ENCODE data around the gene KRTDAP.

KRTDAP gene

GRCh38 chr19:35512831-35513627 is 22.8 kb upstream of the KRTDAP start:
- no peak for DNase-seq (ENCODE audit: low read depth)

GRCh38 chr19:35511337-35511736 is 21.1 kb upstream of the KRTDAP start:
- no peak for DNase-seq (ENCODE audit: low read depth)

- no peak for DNase-seq (ENCODE audit: low read depth)
These were observed 20.3 kb upstream of the KRTDAP start for GRCh38 chr19:35510626-35510964.

DNA sequence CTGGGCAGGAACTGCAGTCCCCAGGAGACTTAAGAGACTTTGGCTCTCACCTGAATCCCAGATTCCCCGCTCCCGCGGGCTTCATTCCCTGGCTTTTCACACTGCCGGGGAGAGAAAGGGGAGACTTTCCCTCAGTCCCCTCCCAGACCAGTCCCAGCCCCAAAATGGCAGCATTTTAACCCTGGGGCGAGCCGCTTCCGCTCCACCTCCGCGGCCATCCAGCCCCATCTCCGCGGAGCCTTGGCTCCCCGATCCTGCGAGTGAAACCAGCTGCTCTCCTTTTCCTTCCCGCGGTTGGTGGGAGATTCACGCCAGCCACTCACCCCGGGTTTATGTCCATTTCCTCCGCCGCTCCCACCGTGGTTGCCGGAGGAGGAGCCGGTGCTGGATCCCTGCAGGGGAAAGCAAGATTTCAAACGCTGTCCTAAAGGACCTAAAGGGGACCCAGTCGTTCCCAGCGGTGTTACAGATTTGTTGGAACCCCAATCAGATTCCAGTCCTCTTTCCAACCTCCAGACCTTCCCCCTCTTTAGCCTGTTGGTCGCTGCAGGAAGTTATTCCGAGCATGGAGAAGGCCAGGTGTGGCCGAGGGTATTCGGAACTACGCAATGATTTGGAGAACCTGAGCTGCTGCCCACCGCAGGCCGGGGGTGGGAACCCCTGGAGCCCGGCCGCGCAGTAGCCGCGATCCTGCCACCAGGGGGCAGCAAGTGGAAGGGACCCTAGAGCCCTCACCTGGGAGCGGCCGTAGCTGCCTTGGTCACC is 19.8 kb upstream of the KRTDAP start:
- peak; percentile 64 for DNase-seq (ENCODE audit: low read depth)

GRCh38 chr19:35509018-35509652 is 18.9 kb upstream of the KRTDAP start:
- peak; percentile 17 for DNase-seq (ENCODE audit: low read depth)

DNA sequence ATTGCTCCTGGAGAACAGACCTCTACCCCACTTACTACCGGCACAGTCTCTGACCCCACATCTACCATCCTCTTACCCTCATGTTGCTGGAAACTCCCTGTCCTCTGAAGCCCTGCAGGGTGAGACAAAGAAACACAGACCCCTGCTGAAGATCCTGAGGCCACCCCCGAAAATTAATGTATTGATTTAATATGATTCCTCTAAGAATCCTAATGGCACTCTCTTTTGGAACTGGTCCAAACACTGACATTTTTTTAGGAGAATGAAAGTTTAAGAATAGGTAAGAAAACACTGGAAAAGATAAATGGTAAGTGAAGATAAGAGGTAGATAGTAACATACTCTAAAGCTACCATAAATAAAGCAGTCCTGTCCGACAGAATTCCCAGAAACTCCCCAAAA is 17.9 kb upstream of the KRTDAP start:
- no peak for DNase-seq (ENCODE audit: low read depth)

GRCh38 chr19:35507561-35507960 is 17.3 kb upstream of the KRTDAP start:
- DNase-seq (ENCODE audit: low read depth), result no peak

- no peak for DNase-seq (ENCODE audit: low read depth)
These were observed 15.7 kb upstream of the KRTDAP start for GRCh38 chr19:35506011-35506410.

DNA sequence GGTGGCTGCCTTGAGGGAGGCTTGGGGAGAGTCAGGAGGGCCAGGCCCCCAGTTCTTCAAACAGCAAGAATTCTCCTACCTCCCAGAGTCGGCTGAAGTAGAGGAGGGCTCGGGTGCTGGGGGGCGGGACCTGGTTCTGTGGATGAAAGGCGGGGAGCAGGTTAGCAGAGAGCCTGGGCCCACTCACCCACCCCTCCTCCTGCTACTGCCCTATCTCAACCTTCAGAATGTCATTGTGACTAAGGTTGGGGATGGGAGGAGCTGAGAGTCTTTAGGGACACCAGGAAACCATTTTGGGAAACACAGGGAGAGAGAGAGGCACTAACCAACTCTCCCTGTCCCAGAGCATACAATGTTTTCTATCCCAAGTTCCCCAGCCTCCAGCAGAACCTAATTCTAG is 12.5 kb upstream of the KRTDAP start:
- no peak for DNase-seq (ENCODE audit: low read depth)

DNA sequence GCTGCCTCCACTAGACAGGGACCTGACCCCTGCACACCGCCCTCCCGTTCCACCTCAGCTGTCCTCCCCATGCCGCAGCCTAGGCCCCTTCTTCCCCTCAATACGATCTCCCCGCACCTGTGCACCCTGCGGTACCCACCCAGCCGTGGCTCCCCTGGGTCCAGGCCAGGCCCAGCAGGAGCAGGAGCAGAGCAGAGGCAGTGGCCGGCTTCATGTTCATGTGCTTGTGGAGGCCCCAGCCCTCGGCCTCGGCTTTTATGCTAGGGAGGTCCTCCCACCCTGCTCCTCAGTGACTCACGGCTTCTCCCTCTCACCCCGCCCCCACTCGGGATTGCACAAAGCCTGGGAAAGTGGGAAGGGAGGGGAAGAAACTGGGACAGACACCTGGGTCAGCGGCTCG is 11.4 kb upstream of the KRTDAP start:
- DNase-seq (ENCODE audit: low read depth), result no peak

GRCh38 chr19:35500611-35501010 is 10.3 kb upstream of the KRTDAP start:
- no peak for DNase-seq (ENCODE audit: low read depth)

GRCh38 chr19:35498984-35499527 is 8.8 kb upstream of the KRTDAP start:
- no peak for DNase-seq (ENCODE audit: low read depth)

DNA sequence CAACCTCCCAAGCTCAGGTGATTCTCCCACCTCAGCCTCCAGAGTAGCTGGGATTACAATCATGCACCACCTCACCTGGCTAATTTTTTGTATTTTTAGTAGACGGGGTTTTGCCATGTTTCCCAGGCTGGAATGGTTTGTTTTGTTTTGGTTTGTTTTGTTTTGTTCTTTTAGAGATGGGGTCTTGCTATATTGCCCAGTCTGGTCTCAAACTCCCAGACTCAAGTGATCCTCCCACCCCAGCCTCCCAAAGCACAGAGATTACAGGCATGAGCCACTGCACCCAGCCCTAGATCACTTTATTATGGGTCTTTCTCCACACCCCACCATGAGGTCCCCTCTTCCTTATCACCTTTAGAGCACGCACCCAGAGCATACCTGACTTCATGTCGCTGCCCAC is 8.0 kb upstream of the KRTDAP start:
- no peak for DNase-seq (ENCODE audit: low read depth)

- no peak for DNase-seq (ENCODE audit: low read depth)
These were observed 7.1 kb upstream of the KRTDAP start for GRCh38 chr19:35497406-35497805.

GRCh38 chr19:35495107-35496064 is 5.1 kb upstream of the KRTDAP start:
- peak; percentile 40 for DNase-seq (ENCODE audit: low read depth)

- no peak for DNase-seq (ENCODE audit: low read depth)
These were observed 3.7 kb upstream of the KRTDAP start for GRCh38 chr19:35493971-35494370.

- DNase-seq (ENCODE audit: low read depth), result no peak
These were observed 1.6 kb upstream of the KRTDAP start for GRCh38 chr19:35491836-35492360.

- DNase-seq (ENCODE audit: low read depth), result no peak
These were observed 1.6 kb downstream of the KRTDAP start for GRCh38 chr19:35488677-35489076.

- no peak for DNase-seq (ENCODE audit: low read depth)
These were observed 2.5 kb downstream of the KRTDAP start for GRCh38 chr19:35487656-35488182.

DNA sequence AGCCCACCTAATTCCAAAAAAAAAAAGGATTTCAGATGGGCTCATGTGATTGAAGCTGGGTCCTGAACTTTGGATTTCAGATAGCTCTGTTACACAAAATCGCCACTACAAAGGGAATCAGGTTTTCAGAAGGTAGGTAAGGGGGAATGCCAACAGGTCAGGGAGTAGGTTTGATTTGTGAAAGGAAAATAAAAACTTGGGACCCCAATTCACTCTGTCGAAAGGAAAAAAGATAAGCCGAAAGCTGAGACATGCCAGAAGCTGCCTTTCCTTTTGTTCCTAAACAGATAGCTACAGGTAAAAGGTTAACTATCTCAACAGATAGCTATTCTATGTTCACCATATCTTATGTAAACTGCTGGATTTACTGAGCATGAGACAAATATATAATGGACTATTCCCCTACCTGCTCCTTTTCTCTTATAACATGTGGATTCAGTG is 4.0 kb downstream of the KRTDAP start:
- DNase-seq (ENCODE audit: low read depth), result no peak

Measured in stimulated activated CD8-positive, alpha-beta memory T cell treated with anti-CD3 and anti-CD28 coated beads, Interleukin-15, amount 100 ng/mL, for 1 hour (primary cell).